K562 (cell line): ENCODE results near the gene PGP. TPM values are rescaled to one million over a fixed set of nuclear protein-coding genes. Genes with fewer than 3 reads are reported as not detected.
A peak's percentile ranks its signal among the peaks of the same experiment; 100 is the strongest.

Experiments
- ADNP ChIP-seq: fragments of 200-800 bp; sonication (Bioruptor generic); IDR thresholded peaks from 2 replicates; pipeline ENCODE4 v1.6.1; 2016; ENCODE audit warnings: missing genetic modification characterization, missing compliant biosample characterization
- CEBPZ ChIP-seq: fragments of 150-350 bp; IDR thresholded peaks from 2 replicates; pipeline ENCODE4 v1.6.1; 2014; ENCODE audit warnings: low read depth, mild to moderate bottlenecking, low read length, borderline replicate concordance
- CHCHD3 ChIP-seq: fragments of 250-450 bp; sonication (Bioruptor Pico); IDR thresholded peaks from 2 replicates; pipeline ENCODE4 v2.1.2; 2022; ENCODE audit warnings: mild to moderate bottlenecking
- FOXJ2 ChIP-seq: fragments of 200-800 bp; sonication (Bioruptor generic); IDR thresholded peaks from 2 replicates; pipeline ENCODE4 v1.6.1; 2016; ENCODE audit warnings: missing genetic modification characterization, missing compliant biosample characterization
- KLF10 ChIP-seq: fragments of 250-450 bp; sonication (Bioruptor Pico); IDR thresholded peaks from 2 replicates; pipeline ENCODE4 v1.6.1; 2021; ENCODE audit warnings: matching md5 sums
- NFIC ChIP-seq: fragments of 450-650 bp; IDR thresholded peaks from 2 replicates; pipeline ENCODE4 v1.6.1; 2017; ENCODE audit warnings: mild to moderate bottlenecking, inconsistent platforms
- PBX2 ChIP-seq, 2 experiments: IDR thresholded peaks in 1 of 2; conservative IDR thresholded peaks in 1 of 2; 2 replicates each; pipeline ENCODE4 v1.6.1; 2016; ENCODE audit warnings: low read depth in 2 of 2, mild to moderate bottlenecking in 1 of 2, missing compliant biosample characterization in 1 of 2, missing genetic modification characterization in 1 of 2, moderate library complexity in 1 of 2
- PRMT5 ChIP-seq: sonication (generic); formaldehyde crosslinking; IDR thresholded peaks from 2 replicates; pipeline ENCODE4 v1.5.0; 2020; ENCODE audit warnings: missing genetic modification reagents
- SAFB2 ChIP-seq: fragments of 200-400 bp; formaldehyde crosslinking; IDR thresholded peaks from 2 replicates; pipeline ENCODE4 v1.6.1; 2018; ENCODE audit warnings: borderline replicate concordance, low read length, low read depth, moderate library complexity; ENCODE audit not compliant: severe bottlenecking
- SIN3B ChIP-seq: fragments of 450-650 bp; IDR thresholded peaks from 2 replicates; pipeline ENCODE4 v1.6.1; 2017; ENCODE audit warnings: low read depth, mild to moderate bottlenecking, moderate library complexity
- SMARCB1 ChIP-seq: IDR thresholded peaks from 2 replicates; pipeline ENCODE4 v1.6.1; 2011; ENCODE audit warnings: improper control_type of control experiment, low read depth; ENCODE audit not compliant: insufficient read length
- TFE3 ChIP-seq: fragments of 450-650 bp; formaldehyde crosslinking; IDR thresholded peaks from 2 replicates; pipeline ENCODE4 v1.4.0; 2020; ENCODE audit warnings: mild to moderate bottlenecking, mixed read lengths
- UBTF ChIP-seq, 2 experiments: IDR thresholded peaks; 2 replicates each; pipeline ENCODE4 v1.6.1; 2012; ENCODE audit warnings: improper control_type of control experiment in 2 of 2, low read depth in 2 of 2, low read length in 2 of 2, borderline replicate concordance in 1 of 2
- USF1 ChIP-seq: sonication (generic); formaldehyde crosslinking; IDR thresholded peaks from 2 replicates; pipeline ENCODE4 v1.9.0; 2022; ENCODE audit warnings: mild to moderate bottlenecking, missing genetic modification reagents
- ZNF212 ChIP-seq: fragments of 450-650 bp; formaldehyde crosslinking; IDR thresholded peaks from 2 replicates; pipeline ENCODE4 v1.4.0; 2020; ENCODE audit warnings: mild to moderate bottlenecking
- polyA plus RNA-seq, 8 experiments: library from polyadenylated mRNA; depleted of rRNA in 4 of 8; stranded (reverse) in 5 of 8; unstranded in 3 of 8; fragments of >200 nt; fragmentation: Nextera tagmentation in 2 of 8; fragmentation: Illumina TruSeq in 1 of 8; extraction: Ambion mirVana in 2 of 8; extraction: Trizol in 1 of 8; gene quantifications; 2 replicates each; pipeline versions ENCODE4 v1.2.1 to v1.2.3, GENCODE V29; 2011 to 2014; ENCODE audit warnings: inconsistent platforms in 1 of 8, missing spikeins in 1 of 8
- total RNA-seq, 7 experiments: library from RNA; depleted of rRNA in 6 of 7; stranded (reverse); fragments of >200 nt in 6 of 7; fragmentation: Illumina TruSeq in 2 of 7; extraction: Trizol in 2 of 7; gene quantifications; 2 replicates each; pipeline versions ENCODE4 v1.2.1 to v1.2.3, GENCODE V29; 2011 to 2021; ENCODE audit warnings: low replicate concordance in 1 of 7

The PGP gene
- total and polyA plus RNA-seq, 9 of the 15 experiments (the other 6 are each of a cell fraction or from before 2014, with no cell fraction given): 1.1 to 57.6 (median 19.6) TPM

- TF ChIP-seq SMARCB1: no peak
- no peak for TF ChIP-seq CHCHD3 (CRISPR knock-in tag)
- peak; percentile 84; the same call in 1 of the 2 replicates for TF ChIP-seq SIN3B
- TF ChIP-seq KLF10 (CRISPR knock-in tag): no peak
- no peak for TF ChIP-seq PBX2 (CRISPR knock-in tag; IDR thresholded peaks at IDR 0.05; ENCODE audit: low read depth)
- no peak for TF ChIP-seq PBX2 (tag; conservative IDR thresholded peaks at IDR 0.05; ENCODE audit: low read depth)
- no peak for TF ChIP-seq SAFB2
- no peak for TF ChIP-seq PRMT5 (CRISPR knock-in tag)
- TF ChIP-seq ADNP (tag): no peak
- TF ChIP-seq USF1: no peak
- TF ChIP-seq UBTF (IDR thresholded peaks at IDR 0.05; ENCODE audit: borderline replicate concordance in 1 of 2, low read depth in 2 of 2, low read length in 2 of 2): peak; percentile 12 to 60; a peak in 2 of 4 replicates
- TF ChIP-seq TFE3 (CRISPR knock-in tag): no peak
- peak; percentile 99 for TF ChIP-seq NFIC
- TF ChIP-seq CEBPZ: no peak
- no peak for TF ChIP-seq FOXJ2 (tag)
- TF ChIP-seq ZNF212: no peak
Observed at GRCh38 chr16:2251296-2252111, 36.9 kb upstream of the PGP start, which contains the start of gene ECI1 (continued).
